Stimulated activated CD4-positive, alpha-beta T cell treated with anti-CD3 and anti-CD28 coated beads, TNF-alpha, amount 100 ng/mL, for 48 hours (primary cell): ENCODE results near the gene TXK.

ENCODE experiments used
- DNase-seq, 3 donors: peaks; one replicate each; pipeline ENCODE4 v3.0.0-alpha.2; 2020; ENCODE audit warnings: low read depth in 3 of 3

The TXK gene

GRCh38 chr4:48051078-48051477, 83.0 kb downstream of the TXK start:
- no peak for DNase-seq

GRCh38 chr4:48049483-48049882, 84.6 kb downstream of the TXK start:
- DNase-seq = no peak

GRCh38 chr4:48047896-48048295, 86.2 kb downstream of the TXK start:
- DNase-seq = no peak

- peak; percentile 52 to 63 (median 59) for DNase-seq
Observed at GRCh38 chr4:48047421-48047844, 86.6 kb downstream of the TXK start.

- no peak for DNase-seq
Observed at GRCh38 chr4:48046059-48046458, 88.0 kb downstream of the TXK start.

GRCh38 chr4:48044298-48044697, 89.8 kb downstream of the TXK start:
- DNase-seq = no peak

- no peak for DNase-seq
Observed at GRCh38 chr4:48043504-48043903, 90.5 kb downstream of the TXK start.

GRCh38 chr4:48042979-48043461, 91.0 kb downstream of the TXK start:
- no peak for DNase-seq

- no peak for DNase-seq
Observed at GRCh38 chr4:48041535-48042137, 92.4 kb downstream of the TXK start.

GRCh38 chr4:48039561-48039960, 94.5 kb downstream of the TXK start:
- DNase-seq = no peak

GRCh38 chr4:48038666-48039065, 95.4 kb downstream of the TXK start:
- no peak for DNase-seq

- DNase-seq = no peak
Observed at GRCh38 chr4:48037117-48037462, 97.0 kb downstream of the TXK start.

GRCh38 chr4:48035952-48036351, 98.1 kb downstream of the TXK start:
- DNase-seq = no peak

- DNase-seq = peak; percentile 28 to 41 (median 32)
Observed at GRCh38 chr4:48033825-48034413, 100.1 kb downstream of the TXK start.

- no peak for DNase-seq
Observed at GRCh38 chr4:48033412-48033811, 100.6 kb downstream of the TXK start.

- no peak for DNase-seq
Observed at GRCh38 chr4:48032721-48033120, 101.3 kb downstream of the TXK start.

GRCh38 chr4:48031802-48032525, 102.1 kb downstream of the TXK start:
- DNase-seq = no peak

- DNase-seq = no peak
Observed at GRCh38 chr4:48030470-48030869, 103.6 kb downstream of the TXK start.

- no peak for DNase-seq
Observed at GRCh38 chr4:48028696-48029095, 105.4 kb downstream of the TXK start.

- no peak for DNase-seq
Observed at GRCh38 chr4:48027653-48028052, 106.4 kb downstream of the TXK start.

- DNase-seq = no peak
Observed at GRCh38 chr4:48025005-48025404, 109.0 kb downstream of the TXK start.

GRCh38 chr4:48024522-48024921, 109.5 kb downstream of the TXK start:
- no peak for DNase-seq

- DNase-seq = no peak
Observed at GRCh38 chr4:48022192-48022799, 111.8 kb downstream of the TXK start.
